NCI-H2081 treated with DMSO at 0.1 percent for 48 hours (cell line): ENCODE data around the gene C2CD5.
"Not testable (repeated sequence)": the region's sequence is repeated elsewhere in the genome, so short reads cannot be mapped to it uniquely, and the experiment has no call there.

Experiments
- DNase-seq: peaks from one replicate; lab custom pipeline; 2025; lab: John Stamatoyannopoulos, UW

C2CD5 gene

DNA sequence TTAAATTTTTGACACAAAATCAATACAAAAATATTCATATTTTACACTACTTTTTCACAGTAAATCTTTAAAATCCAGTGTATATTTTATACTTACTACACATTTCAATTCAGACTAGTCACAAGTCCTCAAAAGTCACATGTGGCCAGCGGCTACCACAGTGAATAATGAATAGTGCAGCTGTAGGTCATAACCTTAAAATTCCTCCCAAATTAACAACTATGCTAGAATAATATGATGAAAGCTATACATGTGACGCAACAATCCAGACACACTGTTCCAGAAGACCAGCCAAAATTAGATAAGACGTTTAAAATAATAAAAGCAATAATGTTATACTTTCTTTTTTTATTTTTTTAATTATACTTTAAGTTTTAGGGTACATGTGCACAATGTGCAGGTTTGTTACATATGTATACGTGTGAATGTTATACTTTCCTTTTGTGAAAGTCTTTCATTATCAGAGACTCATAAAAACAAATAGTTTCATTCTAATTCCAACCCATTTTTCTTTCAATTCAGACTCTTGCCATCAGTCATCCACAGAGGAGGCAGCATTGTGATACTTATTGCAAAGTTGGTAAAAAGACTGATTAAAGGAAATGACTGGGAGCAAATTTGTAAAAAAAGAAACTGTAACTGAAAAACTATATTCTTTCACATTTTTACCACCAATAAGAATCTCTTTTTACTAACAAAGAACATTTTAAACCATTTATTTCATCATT is 67.0 kb downstream of the C2CD5 start:
- DNase-seq = no peak

DNA sequence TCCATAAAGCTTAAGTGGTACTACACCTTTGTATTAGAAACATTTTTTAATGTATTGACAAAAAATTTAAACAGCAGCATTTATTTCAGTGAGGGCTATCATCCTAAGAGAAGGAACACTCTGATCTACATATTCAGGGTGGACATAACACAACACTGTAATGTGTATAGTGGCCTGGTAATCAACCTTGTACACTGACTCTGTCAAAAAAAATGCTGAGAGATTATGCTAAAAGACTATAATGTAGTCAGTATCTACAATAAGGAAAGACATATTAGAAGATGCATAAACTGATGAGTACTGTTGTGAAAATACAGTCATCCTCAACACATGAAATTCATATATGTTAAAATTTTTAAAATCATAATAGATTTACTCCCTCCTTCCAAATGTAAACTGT is 68.2 kb downstream of the C2CD5 start:
- no peak for DNase-seq

DNA sequence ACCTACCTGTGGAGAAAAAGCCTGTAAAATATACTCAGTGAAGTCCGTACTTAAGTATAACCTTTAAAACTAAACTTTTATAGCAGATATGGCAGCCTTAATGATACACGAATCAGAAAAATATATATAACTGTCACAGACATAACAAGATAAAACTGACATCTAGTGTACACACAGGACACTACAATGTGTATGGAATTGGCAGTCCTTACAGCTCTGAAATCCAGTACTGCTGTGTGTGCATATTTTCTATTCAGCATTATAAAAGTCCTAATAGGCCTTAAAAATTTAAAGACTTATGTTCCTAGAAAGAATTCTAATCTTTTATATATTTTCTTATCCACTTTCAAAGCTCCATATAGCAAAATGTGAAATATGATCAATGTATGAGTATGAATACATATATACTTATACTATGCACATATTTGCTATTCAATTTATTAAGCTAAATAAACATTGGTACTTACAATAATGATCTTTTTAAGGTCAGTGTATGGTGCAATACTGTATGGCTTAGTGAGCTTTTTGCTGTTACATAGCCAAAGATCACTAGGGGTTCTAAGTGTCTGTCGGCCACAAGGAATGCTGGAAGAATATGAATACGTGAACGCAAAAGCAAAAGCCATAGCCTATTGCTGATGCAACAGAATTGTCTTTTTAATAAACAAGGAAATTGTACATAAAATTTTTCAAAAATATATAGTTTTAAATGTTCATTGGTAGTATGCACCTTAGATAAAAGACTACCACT is 69.2 kb downstream of the C2CD5 start:
- no peak for DNase-seq

DNA sequence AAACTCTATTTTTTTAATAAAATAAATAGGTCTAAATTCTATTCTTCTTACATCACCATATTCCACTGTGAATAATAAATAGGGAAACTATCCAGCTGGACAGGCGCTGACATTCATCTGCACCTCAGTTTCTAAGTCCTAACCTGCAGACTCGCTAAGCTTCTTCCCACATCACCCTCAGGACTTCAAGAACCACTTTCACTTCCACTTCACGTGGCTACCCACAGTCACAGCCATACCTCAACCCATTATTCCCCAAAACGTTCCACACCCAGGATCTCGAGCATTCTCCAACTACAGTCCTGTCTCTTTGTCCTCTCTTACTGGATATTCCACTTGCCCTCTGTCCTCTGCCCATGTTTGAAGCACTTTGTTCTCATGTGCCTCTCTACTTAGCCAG is 71.1 kb downstream of the C2CD5 start:
- DNase-seq = no peak

DNA sequence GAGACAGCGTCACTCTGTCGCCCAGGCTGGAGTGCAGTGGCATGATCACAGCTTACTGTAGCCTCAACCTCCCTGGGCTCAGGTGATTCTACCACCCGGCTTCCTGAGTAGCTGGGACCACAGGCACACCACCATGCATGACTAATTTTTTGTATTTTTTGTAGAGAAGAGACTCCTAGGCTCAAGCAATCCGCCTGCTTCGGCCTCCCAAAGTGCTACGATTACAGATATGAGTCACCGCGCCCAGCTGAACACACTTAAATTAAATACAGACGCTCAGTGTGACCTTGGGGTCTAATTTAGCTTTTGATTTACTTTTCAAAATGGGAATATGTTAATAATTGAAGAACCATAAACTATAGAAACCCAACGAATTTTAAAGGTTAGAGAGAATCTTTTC is 77.2 kb downstream of the C2CD5 start:
- DNase-seq = no peak

DNA sequence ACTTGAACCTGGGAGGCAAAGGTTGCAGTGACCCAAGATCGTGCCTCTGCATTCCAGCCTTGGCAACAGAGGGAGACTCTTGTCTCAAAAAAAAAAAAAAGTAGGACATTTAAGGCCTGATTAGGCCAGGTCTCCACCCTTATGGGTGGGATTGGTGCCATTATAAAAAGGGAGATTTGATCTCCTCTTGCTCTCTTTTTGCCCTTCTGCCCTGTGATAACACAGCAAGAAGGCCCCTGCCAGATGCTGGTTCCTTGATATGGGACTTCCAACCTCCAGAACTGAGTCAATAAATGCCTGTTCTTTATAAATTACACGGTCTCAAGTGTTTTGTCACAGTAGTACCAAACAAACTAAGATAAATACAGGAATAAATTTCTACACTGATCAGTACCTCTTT is 81.0 kb downstream of the C2CD5 start:
- DNase-seq = no peak

DNA sequence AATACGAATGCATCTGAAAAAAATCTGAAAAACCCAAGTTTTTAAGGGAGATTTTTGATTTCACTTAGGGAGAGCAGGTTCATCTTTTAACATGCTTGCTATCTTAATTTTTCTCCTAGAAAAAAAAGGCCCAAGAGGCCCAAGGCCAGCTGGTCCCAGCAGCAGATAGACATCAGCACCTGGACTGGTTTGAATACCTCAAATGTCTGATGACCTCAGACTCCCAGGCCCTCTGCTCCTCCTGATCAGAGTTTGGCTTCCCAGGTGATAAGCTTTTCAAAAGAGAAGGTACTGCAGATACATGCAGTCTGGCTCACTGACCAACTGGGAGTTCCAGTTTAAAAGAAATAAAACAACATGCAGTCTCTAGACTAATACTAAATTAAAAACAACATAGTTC is 82.6 kb downstream of the C2CD5 start:
- DNase-seq = no peak

DNA sequence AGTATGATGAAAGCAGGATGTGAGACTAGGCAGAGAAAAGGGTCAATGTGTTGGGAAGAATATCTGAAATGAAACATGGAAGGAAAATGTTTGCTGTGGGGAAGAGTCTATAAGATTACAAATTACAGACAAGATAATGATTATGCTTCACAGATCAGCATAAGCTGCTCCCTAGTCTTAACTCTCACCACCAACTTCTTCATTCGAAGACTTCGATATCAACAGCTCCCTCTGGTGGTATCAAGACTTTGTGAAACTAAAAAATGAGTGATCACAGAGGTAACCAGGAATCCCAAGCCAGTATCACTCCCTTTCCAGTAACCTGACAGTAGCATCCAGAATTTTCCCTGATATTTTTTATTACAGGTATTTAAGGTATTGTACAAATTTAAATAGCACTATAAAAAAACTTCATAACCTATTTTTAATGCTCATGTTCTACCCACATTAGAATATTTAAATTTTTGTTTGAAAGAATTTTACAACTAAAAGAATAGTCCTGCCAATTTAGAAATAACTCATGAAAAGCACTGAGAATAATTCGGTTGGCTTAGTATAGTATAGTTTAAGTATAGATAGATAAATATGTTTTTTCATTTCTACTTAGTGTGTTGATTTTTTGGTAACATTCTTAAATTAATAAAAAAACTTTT is 84.4 kb downstream of the C2CD5 start:
- no peak for DNase-seq

DNA sequence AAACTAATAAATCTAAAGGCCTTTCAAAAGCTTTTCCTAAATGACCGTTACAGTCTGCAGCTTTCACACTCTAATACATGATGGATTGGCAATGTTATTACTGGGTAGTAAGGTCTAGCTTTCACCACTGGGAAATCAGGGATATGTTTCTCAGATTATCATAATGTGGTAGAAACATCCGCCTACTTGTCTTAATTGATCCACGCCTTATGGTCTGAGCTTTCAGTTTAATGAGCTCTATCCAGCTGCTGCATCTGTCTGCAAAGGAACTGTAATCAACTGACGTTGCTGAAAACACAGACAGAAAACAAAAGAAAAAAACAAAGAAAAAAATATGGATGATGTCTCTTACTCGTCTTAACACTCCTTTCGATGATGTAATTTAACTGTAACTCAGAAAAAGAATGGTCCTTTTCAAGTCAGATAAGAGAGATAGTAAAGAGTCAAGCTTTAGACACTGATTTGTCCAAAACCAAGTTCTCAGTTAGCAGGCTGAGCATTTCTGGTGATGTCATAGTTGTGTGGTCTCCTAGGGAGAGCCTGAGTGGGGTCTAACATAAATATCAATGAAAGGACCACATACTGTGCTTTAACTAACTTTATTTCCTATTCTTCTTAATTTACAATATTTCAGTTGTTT is 85.9 kb downstream of the C2CD5 start:
- DNase-seq = no peak

DNA sequence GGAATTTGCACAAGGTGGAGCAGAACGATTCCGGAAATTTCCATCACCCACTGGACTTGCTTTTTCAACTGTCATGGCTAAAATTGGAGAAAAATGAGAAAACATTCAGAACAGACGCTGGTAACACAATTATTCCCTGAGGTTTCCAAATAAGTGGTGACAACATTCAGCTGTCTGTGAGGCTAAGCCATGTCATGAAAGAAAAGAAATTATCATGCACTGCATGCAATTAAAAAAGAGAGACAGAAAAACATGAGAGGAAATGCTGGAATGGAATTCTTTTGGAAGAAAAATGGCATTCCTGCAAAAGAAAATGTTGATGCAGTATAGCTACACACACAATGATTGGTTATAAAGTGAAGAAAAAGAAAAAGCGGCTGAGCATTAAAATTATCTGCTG is 87.3 kb downstream of the C2CD5 start:
- DNase-seq = no peak

DNA sequence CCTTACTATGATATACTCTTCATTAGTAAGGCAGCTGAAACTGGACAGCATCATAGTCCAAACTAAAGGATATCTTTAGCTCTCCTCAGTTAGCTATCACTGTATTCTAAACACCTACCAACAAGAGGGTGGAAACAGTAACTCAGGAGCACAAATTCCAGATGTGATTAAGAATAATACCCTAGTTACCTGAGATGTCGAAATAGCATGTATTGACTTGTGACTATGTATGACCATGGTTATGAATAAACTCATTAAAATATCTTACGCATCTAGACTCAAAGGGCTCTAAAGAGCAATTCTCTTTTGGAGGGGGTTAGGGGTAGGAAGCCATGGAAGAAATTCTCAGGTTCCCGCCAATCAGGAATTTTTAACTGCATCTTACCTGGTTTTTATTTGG is 90.8 kb downstream of the C2CD5 start:
- DNase-seq = no peak

DNA sequence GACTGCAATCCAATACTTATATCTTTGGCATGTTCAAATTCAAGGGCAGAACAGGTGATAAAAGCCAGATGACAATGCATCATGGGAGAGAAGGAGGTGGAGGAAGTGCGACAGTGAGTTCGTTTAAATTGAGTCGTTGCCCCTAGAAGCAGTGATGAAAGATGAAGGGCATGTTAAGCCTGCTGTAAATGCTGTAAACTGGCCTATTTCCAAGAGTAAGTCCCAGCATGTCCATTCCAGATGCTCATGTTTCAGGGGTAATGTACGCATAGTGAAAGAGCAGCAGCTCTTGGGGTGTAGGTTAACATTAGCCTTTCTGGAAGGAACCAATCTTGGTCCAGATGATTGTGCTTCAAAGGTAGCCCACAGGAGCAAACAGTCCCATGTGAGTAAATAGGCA is 97.1 kb downstream of the C2CD5 start:
- DNase-seq = peak; percentile 17

DNA sequence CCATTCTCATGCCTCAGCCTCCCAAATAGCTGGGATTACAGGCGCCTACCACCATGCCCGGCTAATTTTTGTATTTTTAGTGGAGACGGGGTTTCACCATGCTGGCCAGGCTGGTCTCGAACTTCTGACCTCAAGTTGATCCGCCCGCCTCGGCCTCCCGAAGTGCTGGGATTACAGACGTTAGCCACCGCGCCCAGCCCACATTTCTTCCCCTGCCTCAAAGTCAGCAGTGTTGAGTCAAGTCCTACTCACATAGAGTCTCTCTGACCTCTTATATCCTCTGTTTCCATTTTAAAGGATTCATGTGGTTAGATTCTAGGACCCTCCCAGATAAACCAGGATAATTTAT is 100.1 kb downstream of the C2CD5 start:
- not testable (repeated sequence) for DNase-seq

DNA sequence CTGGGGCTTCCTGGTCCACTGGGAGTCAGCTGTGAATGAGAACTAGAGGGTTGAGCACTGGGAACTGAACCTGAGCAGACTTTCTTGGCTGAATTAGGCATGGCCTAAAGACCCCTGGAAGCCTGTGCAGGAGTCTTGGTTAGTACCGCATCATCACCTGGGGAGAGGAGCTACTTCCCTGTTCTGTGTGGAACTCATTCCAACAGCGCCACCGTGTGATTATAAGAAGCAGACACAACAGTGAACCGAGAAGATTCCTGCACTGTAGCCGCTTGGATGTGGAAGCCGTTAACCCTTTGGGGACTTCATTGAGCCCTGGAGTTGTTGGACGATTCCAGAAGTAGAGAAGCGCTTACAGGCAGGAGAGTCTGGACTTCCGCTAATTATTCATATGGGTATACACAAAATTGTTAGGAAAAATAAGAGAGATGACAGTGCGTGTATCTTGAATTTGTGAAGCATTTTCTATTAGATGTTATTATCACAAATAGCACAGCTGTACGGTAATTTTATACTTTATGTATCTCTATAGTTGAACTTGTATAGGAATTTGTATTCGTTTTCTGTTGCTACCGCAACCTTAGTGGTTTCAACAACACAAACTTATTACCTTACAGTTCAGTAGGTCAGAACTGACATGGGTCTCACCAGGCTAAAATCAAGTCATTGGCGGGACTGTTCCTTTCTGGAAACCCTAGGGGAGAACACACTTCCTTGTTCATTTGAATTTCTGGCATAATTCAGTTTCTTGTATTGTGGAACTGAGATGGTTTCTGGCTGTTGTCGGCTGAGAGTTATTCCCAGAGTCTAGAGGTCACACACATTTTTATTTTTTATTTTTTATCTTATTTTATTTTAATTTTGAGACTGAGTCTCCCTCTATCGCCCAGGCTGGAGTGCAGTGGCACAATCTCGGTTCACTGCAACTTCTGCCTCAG is 100.7 kb downstream of the C2CD5 start:
- DNase-seq = peak; percentile 11

DNA sequence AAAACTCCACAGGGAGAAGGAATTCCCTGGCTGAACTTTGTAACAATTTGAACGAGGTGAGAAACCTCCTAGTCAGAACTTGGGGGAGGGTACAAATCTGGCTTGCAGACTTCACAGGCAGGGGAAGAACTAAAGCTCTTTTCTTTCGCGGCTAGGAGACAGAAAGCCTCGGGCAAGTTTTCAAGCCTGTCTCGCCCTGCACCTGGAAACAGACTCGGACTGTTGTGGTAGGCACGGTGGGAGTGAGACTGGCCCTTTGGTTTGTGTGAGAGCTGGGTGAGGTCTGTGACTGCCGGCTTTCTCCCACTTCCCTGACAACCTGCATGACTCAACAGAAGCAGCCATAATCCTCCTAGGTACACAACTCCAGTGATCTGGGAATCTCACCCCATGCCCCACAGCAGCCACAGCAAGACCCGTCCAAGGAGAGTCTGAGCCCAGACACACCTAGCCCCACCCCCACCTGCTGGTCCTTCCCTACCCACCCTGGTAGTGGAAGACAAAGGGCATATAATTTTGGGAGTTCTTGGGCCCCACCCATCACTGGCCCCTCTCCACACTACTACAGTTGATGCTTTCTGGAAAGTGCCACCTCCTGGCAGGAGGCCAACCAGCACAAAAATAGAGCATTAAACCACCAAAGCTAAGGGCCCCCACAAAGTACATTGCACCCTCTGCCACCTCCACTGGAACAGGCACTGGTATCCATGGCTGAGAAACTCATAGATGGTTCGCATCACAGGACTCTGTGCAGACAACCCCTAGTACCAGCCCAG is 107.1 kb downstream of the C2CD5 start:
- DNase-seq = no peak

DNA sequence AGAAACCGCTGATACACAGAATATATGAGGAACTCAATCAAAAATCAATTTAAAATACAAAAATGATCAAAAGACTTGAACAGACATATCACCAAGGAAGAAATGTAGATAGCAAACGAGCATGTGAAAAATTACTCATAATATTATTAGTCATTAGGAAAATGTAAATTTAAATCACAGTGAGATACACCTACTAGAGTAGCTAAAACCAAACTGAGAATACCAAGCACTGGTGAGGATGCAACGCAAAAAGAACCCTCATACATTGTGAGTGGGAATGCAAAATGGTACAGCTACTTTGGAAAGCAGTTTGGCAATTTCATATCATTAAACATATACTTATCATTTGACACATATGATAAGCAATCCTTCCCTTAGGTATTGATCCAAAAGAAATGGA is 108.8 kb downstream of the C2CD5 start:
- DNase-seq = no peak

DNA sequence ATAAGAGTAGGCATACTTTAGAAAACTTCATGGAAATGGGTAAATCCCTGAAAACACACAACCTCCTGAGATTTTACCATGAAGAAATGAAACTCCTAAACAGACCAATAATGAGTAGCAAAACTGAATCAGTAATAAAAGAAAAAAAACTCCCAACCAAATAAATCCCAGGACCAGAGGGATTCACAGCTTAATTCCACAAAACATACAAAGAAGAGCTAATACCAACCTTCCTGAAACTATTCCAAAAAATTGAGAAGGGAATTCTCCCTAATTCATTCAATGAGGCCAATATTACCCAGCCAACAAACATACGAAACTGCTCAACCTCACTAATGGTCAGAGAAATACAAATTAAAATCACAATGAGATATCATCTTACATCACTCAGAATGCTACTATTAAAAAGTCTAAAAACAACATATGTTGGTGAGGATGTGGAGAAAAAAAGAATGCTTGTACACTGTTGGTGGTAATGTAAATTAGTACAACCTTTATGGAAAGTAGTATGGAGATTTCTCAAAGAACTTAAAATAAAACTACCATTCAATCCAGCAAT is 112.6 kb downstream of the C2CD5 start:
- DNase-seq = no peak

DNA sequence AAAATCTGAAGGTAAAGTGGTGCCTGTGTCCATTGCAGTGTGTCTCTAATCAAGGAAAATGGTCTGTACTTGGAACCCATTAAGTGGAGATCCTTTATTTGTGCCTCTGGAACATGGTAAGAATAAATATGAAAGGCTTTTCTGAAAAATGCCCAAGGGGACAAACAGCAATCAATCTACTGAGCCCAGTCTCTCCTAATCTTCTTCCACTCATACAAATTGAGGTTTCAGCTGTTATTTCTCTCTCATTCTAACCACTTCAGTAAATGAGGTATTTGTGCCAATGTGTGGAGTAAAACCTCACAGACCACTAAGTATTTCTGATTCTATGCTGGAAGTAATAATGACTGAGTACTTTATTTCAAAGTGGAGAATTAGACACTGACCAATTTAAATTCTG is 127.5 kb downstream of the C2CD5 start:
- no peak for DNase-seq

DNA sequence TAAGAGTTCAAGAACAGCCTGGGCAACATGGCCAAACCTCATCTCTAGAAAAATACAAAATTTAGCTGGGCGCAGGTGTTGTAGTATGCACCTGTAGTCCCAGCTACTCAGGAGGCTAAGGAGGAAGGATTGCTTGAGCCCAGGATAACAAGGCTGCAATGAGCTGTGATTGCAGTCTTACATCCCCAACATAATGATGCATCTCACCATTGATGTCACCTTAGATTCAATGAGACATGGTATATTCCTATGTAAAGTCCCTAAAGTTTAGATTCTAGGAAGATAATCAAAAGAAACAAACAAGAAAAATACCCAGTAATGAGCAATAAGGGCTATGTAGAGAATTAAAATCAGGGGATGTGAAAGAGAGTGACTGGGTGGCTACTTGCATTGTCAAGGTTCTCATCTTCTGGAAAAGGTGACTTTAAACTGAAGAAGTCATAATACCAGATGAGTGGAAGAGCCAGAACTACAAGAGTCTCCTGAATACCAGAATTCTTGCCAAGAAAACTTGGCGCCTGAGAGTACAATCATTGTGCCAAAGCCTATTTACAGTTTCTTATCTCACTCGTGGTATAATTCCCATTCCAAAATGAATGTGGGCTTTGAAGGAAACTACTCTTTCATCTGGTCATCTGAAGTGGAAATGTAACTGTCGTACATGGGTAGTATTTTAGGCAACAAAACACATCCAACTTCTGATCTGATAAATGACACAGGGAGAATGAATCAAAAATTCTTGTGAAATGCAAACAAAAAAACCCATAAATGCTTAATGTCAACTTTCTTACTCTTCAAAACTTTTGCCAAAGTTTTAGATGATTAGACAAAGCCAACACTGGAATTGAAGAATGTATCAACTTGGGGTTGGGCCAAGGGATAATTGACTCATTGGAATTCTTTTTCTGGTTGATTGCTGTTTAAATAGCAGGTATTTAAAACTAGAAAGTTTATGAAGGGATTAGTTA is 128.7 kb downstream of the C2CD5 start:
- DNase-seq = no peak
